22Rv1 (cell line): ENCODE measurements around the gene CMTM2.

Experiments used
- ZFX ChIP-seq: fragments of 450-650 bp; IDR thresholded peaks from 2 replicates; pipeline ENCODE4 v1.6.1; 2017; ENCODE audit warnings: antibody characterized with exemption, borderline replicate concordance
- TF ChIP-seq, protein P1 (sequence below): fragments of 450-650 bp; IDR thresholded peaks from 2 replicates; pipeline ENCODE4 v1.5.1; 2017; ENCODE audit warnings: mild to moderate bottlenecking

DNA sequence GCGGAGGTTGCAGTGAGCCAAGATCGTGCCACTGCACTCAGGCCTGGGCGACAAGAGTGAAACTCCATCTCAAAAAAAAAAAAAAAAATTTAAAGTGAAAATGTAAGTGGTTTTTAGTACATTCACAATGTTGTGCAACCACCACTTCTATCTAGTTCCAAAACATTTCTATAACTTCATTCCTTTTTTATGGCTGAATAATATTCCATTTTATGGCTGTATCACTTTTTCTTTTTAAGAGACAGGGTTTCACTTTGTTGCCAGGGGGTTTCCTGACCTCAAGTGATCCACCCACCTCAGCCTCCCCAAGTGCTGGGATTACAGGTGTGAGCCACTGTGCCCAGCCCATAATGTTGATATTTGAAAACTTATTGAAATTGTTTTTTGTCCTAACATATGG is 13.6 kb downstream of the CMTM2 start:
- TF ChIP-seq, protein P1, sequence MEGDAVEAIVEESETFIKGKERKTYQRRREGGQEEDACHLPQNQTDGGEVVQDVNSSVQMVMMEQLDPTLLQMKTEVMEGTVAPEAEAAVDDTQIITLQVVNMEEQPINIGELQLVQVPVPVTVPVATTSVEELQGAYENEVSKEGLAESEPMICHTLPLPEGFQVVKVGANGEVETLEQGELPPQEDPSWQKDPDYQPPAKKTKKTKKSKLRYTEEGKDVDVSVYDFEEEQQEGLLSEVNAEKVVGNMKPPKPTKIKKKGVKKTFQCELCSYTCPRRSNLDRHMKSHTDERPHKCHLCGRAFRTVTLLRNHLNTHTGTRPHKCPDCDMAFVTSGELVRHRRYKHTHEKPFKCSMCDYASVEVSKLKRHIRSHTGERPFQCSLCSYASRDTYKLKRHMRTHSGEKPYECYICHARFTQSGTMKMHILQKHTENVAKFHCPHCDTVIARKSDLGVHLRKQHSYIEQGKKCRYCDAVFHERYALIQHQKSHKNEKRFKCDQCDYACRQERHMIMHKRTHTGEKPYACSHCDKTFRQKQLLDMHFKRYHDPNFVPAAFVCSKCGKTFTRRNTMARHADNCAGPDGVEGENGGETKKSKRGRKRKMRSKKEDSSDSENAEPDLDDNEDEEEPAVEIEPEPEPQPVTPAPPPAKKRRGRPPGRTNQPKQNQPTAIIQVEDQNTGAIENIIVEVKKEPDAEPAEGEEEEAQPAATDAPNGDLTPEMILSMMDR: no peak
- no peak for TF ChIP-seq ZFX
